ENCODE data around the gene LDLRAD2. TPM values are rescaled to one million over a fixed set of nuclear protein-coding genes. Genes with fewer than 3 reads are reported as not detected.

LDLRAD2 gene
- total and polyA plus RNA-seq, 9 of the 15 experiments (the other 6 are each of a cell fraction or from before 2014, with no cell fraction given) = 0.45 to 0.48 TPM; not detected in 7

GRCh38 chr1:21779613-21780521 lies 32.2 kb upstream of the LDLRAD2 start (continued):
- TF ChIP-seq MGA (IDR thresholded peaks at IDR 0.05) (no peak), BRF1 (IDR thresholded peaks at IDR 0.05; ENCODE audit: borderline replicate concordance, extremely low read depth, insufficient read length) (no peak), HDGF (IDR thresholded peaks at IDR 0.05) (no peak), ZNF384 (IDR thresholded peaks at IDR 0.05; ENCODE audit: low read depth, low read length) (no peak), ZNF140 (CRISPR knock-in tag; IDR thresholded peaks at IDR 0.05) (no peak), PPARD (CRISPR knock-in tag; IDR thresholded peaks at IDR 0.05) (no peak), ARNT (IDR thresholded peaks at IDR 0.05) (0 out of 4 replicates have a peak, but pooled peaks of 1 of the 2 experiments have one; percentile 13), CSDE1 (IDR thresholded peaks at IDR 0.05) (no peak), ZSCAN29 (IDR thresholded peaks at IDR 0.05) (peak; percentile 13; the same call in 1 of the 2 replicates), ZFX (CRISPR knock-in tag; IDR thresholded peaks at IDR 0.05) (0 out of 2 replicates have a peak, but pooled peaks have one; percentile 4), SPI1 (IDR thresholded peaks at IDR 0.05; ENCODE audit: borderline replicate concordance, low read depth, low read length) (peak; percentile 88), RCOR1 (IDR thresholded peaks at IDR 0.05; ENCODE audit: borderline replicate concordance in 1 of 2, low read depth in 2 of 2, low read length in 2 of 2) (no peak; a peak in 1 of 4 replicates), ATF1 (CRISPR knock-in tag; IDR thresholded peaks at IDR 0.05) (no peak), ATF1 (tag; IDR thresholded peaks at IDR 0.05) (no peak), SUPT5H (IDR thresholded peaks at IDR 0.05) (0 out of 2 replicates have a peak, but pooled peaks have one; percentile 8)
- TF ChIP-seq, protein P1, sequence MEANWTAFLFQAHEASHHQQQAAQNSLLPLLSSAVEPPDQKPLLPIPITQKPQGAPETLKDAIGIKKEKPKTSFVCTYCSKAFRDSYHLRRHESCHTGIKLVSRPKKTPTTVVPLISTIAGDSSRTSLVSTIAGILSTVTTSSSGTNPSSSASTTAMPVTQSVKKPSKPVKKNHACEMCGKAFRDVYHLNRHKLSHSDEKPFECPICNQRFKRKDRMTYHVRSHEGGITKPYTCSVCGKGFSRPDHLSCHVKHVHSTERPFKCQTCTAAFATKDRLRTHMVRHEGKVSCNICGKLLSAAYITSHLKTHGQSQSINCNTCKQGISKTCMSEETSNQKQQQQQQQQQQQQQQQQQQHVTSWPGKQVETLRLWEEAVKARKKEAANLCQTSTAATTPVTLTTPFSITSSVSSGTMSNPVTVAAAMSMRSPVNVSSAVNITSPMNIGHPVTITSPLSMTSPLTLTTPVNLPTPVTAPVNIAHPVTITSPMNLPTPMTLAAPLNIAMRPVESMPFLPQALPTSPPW (CRISPR knock-in tag; IDR thresholded peaks at IDR 0.05) = no peak; the same call in none of the 2 replicates

All from K562 (cell line).